ENCODE data around the gene ZNRF1. TPM values are rescaled to one million over a fixed set of nuclear protein-coding genes. Genes with fewer than 3 reads are reported as not detected.

ZNRF1 gene
- total RNA-seq, 4 donors from 2014 or later: 28.5 to 58.4 (median 40.4) TPM

DNA sequence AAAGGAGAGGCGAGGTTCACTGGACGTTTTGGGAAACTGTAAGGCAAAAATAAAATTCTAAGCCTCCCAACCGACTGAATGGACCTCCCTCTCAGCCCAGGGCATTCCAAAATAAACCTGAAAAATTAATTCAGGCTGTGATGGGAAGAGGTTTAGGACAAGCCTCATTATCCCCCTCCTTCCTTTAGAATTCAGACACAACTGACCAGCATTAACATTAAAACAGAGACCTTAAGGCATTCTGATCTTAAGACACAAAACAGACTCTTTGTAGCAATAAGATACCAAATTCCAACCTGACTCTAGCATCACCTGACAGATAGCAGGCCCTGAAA lies 118.1 kb downstream of the ZNRF1 start:
- peaks cover 7 to 20% (median 8%) of the 10 kb centered on the region in 4 donors for H3K4me1 ChIP-seq
- peak overlapping the region in 1 of 4 donors; percentile 71 for H3K4me3 ChIP-seq
- intact Hi-C loops (cut with DNase I; ENCODE audit: low total_unique reads): no loop called here
- no peaks in the 10 kb centered on the region for H3K27me3 ChIP-seq
- peak overlapping the region in 1 of 4 donors; percentile 84 for H3K27ac ChIP-seq
- peaks cover 0 to 7% of the 10 kb centered on the region in 2 donors for H3K9me3 ChIP-seq
- no peak for DNase-seq
- TF ChIP-seq EP300 (IDR thresholded peaks at IDR 0.05; ENCODE audit: low read depth) (no peak), POLR2AphosphoS5 (IDR thresholded peaks at IDR 0.05) (no peak), POLR2A (IDR thresholded peaks at IDR 0.05) (no peak)
- TF ChIP-seq, protein P1, sequence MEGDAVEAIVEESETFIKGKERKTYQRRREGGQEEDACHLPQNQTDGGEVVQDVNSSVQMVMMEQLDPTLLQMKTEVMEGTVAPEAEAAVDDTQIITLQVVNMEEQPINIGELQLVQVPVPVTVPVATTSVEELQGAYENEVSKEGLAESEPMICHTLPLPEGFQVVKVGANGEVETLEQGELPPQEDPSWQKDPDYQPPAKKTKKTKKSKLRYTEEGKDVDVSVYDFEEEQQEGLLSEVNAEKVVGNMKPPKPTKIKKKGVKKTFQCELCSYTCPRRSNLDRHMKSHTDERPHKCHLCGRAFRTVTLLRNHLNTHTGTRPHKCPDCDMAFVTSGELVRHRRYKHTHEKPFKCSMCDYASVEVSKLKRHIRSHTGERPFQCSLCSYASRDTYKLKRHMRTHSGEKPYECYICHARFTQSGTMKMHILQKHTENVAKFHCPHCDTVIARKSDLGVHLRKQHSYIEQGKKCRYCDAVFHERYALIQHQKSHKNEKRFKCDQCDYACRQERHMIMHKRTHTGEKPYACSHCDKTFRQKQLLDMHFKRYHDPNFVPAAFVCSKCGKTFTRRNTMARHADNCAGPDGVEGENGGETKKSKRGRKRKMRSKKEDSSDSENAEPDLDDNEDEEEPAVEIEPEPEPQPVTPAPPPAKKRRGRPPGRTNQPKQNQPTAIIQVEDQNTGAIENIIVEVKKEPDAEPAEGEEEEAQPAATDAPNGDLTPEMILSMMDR (IDR thresholded peaks at IDR 0.05): no peak
- in situ Hi-C loops (cut with MboI; ENCODE audit: low pct_ligation_motif_present in 1 of 4, low pct_unique_long_range_greater_than_20kb in 1 of 4, low sequenced_read_pairs in 3 of 4): loop anchor here in 1 of 4 donors (25.0 kb wide), 1 partner anchor 405 kb away; the partner anchor contains the start of gene MLKL
- WGBS, 2 donors (ENCODE audit: low coverage in 1 of 2): 33 to 35% methylated on average over 1 to 3 of the region's 3 CpGs
- H3K36me3 ChIP-seq: no peaks in the 10 kb centered on the region

DNA sequence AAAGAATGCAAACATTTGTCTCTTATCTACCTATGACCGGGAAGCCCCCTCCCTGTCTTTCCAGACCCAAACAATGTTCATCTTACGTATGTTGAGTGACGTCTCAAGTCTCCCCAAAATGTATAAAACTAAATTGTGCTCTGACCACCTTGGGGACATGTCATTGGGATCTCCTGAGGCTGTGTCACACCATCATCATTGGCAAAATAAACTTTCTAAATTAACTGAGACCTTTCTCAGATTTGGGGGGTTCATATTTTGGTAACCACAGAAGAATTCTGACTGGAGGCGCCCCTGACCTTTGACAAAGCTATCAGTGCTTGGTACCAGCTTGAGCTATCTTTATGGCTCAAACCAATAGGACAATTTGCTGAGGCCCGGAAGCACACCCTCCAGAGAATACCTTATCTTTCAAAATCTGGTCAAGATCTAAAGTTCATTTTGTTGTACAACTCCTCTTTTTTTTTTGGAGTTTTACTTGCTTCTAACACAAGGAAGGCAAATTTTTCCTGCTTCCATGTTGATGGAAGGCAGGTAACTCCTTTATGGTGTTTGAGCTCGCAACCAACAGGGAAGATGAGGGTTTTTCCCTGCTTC lies 120.2 kb downstream of the ZNRF1 start:
- intact Hi-C loops (cut with DNase I; ENCODE audit: low total_unique reads): no loop called here
- H3K27me3 ChIP-seq: no peaks in the 10 kb centered on the region
- WGBS, 2 donors (ENCODE audit: low coverage in 1 of 2): 79 to 81% methylated on average over 5 to 6 of the region's 6 CpGs
- no peaks in the 10 kb centered on the region for H3K36me3 ChIP-seq
- DNase-seq: no peak
- H3K27ac ChIP-seq: no peak overlapping the region
- in situ Hi-C loops (cut with MboI; ENCODE audit: low pct_ligation_motif_present in 1 of 4, low pct_unique_long_range_greater_than_20kb in 1 of 4, low sequenced_read_pairs in 3 of 4): loop anchor here in 1 of 4 donors (25.0 kb wide), 1 partner anchor 407 kb away; the partner anchor contains the start of gene MLKL
- TF ChIP-seq POLR2AphosphoS5 (IDR thresholded peaks at IDR 0.05): no peak
- no peak for TF ChIP-seq POLR2A (IDR thresholded peaks at IDR 0.05)
- TF ChIP-seq, protein P1 (IDR thresholded peaks at IDR 0.05): no peak
- TF ChIP-seq EP300 (IDR thresholded peaks at IDR 0.05; ENCODE audit: low read depth): no peak
- H3K9me3 ChIP-seq: peaks cover 0 to 15% of the 10 kb centered on the region in 2 donors
- no peak overlapping the region for H3K4me3 ChIP-seq
- H3K4me1 ChIP-seq: peaks cover 7 to 15% (median 8%) of the 10 kb centered on the region in 4 donors

DNA sequence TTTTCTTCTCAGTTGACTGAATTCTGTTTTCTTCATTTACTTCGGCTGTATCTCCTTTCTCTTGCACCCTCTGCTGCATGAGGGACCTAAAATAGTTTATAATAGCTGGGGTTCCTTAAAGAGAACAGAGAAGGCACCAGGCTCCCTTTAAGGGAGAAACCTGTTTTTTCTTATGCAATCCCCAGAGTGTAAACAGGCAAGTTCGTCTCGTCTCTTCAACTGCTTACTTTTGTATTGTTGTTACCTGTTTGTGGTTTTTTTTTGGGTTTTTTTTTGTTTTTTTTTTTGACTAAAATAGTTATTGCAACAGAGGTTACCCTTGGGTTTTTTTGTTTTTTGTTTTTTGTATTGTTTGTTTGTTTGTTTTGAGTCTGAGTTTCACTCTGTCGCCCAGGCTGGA lies 121.4 kb downstream of the ZNRF1 start:
- peaks cover 0 to 15% of the 10 kb centered on the region in 2 donors for H3K9me3 ChIP-seq
- no peaks in the 10 kb centered on the region for H3K27me3 ChIP-seq
- no peak for DNase-seq
- H3K4me3 ChIP-seq: no peak overlapping the region
- in situ Hi-C loops (cut with MboI; ENCODE audit: low pct_ligation_motif_present in 1 of 4, low pct_unique_long_range_greater_than_20kb in 1 of 4, low sequenced_read_pairs in 3 of 4) (loop anchor here in 1 of 4 donors (25.0 kb wide), 1 partner anchor 408 kb away; the partner anchor contains the start of gene MLKL), intact Hi-C loops (cut with DNase I; ENCODE audit: low total_unique reads) (no loop called here)
- H3K4me1 ChIP-seq: peaks cover 5 to 15% (median 8%) of the 10 kb centered on the region in 4 donors
- no peak overlapping the region for H3K27ac ChIP-seq
- H3K36me3 ChIP-seq: no peaks in the 10 kb centered on the region
- TF ChIP-seq POLR2AphosphoS5 (IDR thresholded peaks at IDR 0.05) (no peak), EP300 (IDR thresholded peaks at IDR 0.05; ENCODE audit: low read depth) (no peak), POLR2A (IDR thresholded peaks at IDR 0.05) (no peak)
- TF ChIP-seq, protein P1 (IDR thresholded peaks at IDR 0.05): no peak
- WGBS, 2 donors (ENCODE audit: low coverage in 1 of 2): 81 to 82% methylated on average over 4 of the region's 4 CpGs

DNA sequence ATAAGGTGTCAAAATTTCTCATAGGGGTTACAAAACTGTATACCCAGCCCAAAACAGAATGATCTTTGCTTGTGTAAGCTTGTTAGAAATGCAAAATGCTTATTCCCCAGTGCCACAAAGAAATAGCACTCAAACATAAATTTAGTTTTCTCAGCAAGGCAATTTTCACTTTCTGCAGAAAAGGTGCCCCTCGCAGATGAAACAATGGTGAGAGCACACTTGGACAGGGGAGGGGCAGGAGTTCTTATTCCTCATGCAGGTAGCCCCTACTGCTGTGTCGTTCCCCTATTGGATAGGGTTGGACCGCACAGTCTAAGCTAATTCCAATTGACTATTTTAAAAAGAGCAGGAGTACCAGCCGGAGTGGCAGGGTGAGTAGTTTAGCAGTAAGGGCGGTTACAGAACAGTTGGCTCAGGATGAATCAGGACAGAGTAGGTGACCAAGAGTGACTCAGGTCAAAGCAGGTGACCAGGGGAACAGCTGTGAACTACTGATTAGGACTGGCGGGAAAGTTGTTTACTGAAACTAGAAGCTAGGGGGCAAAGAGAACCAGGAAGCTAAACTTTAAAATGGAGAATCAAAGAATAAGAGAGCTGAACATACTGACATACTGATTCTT lies 123.2 kb downstream of the ZNRF1 start:
- no peaks in the 10 kb centered on the region for H3K27me3 ChIP-seq
- no peak overlapping the region for H3K27ac ChIP-seq
- peaks cover 0 to 7% (median 3%) of the 10 kb centered on the region in 4 donors for H3K4me1 ChIP-seq
- in situ Hi-C loops (cut with MboI; ENCODE audit: low pct_ligation_motif_present in 1 of 4, low pct_unique_long_range_greater_than_20kb in 1 of 4, low sequenced_read_pairs in 3 of 4): loop anchor here in 1 of 4 donors (25.0 kb wide), 1 partner anchor 410 kb away; the partner anchor contains the start of gene MLKL
- no peak for DNase-seq
- H3K36me3 ChIP-seq: no peaks in the 10 kb centered on the region
- H3K9me3 ChIP-seq: peaks cover 0 to 15% of the 10 kb centered on the region in 2 donors
- WGBS, 2 donors (ENCODE audit: low coverage in 1 of 2): 99 to 100% methylated on average over 2 to 6 of the region's 6 CpGs
- intact Hi-C loops (cut with DNase I; ENCODE audit: low total_unique reads): no loop called here
- TF ChIP-seq POLR2A (IDR thresholded peaks at IDR 0.05) (no peak), EP300 (IDR thresholded peaks at IDR 0.05; ENCODE audit: low read depth) (no peak), POLR2AphosphoS5 (IDR thresholded peaks at IDR 0.05) (no peak)
- TF ChIP-seq, protein P1 (IDR thresholded peaks at IDR 0.05): no peak
- no peak overlapping the region for H3K4me3 ChIP-seq
